ENCODE measurements around the gene RIPK1.
A peak's percentile ranks its signal among the peaks of the same experiment; 100 is the strongest.
"Not testable (repeated sequence)": the region's sequence is repeated elsewhere in the genome, so short reads cannot be mapped to it uniquely, and the experiment has no call there.

The RIPK1 gene

DNA sequence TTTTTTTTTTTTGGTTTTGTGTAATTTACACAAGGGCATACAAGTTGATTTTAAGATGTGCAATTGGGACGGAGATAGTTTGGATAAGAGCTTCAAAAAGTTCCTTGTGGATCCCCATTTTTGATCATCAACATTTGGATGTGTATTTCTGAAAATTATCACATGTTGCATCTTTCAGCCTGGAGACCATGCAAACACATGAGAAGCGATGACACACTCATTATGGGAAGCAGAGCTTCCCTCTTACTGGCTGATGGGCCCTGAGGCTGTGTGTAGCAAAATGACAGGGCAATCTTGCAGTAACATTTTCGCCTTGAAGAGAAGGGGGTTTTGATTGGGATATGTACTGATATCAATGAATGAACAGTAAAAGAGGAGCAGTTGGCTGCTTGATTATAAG, 22.0 kb upstream of the RIPK1 start:
- DNase-seq, result no peak

DNA sequence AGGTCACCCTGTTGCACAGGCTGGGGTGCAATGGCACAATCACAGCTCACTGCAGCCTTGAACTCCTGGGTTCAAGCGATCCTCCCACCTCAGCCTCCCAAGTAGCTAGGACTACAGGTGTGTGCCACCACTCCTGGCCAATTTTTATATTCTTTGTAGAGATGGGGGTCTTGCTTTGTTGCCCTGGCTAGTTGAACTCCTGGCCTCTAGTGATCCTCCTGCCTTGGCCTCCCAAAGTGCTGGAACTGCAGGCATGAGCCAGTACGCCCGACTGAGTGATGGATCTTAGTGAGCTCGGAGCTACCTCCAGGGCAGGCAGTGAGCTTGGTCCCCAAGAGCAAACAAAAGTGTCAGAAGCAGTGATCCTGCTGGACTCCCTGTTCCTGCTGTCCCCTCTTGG, 20.3 kb upstream of the RIPK1 start:
- DNase-seq, result not testable (repeated sequence)

GRCh38 chr6:3052481-3053230, 15.6 kb upstream of the RIPK1 start:
- DNase-seq, result no peak

- no peak for DNase-seq
Observed at GRCh38 chr6:3053231-3053508, 15.1 kb upstream of the RIPK1 start.

DNA sequence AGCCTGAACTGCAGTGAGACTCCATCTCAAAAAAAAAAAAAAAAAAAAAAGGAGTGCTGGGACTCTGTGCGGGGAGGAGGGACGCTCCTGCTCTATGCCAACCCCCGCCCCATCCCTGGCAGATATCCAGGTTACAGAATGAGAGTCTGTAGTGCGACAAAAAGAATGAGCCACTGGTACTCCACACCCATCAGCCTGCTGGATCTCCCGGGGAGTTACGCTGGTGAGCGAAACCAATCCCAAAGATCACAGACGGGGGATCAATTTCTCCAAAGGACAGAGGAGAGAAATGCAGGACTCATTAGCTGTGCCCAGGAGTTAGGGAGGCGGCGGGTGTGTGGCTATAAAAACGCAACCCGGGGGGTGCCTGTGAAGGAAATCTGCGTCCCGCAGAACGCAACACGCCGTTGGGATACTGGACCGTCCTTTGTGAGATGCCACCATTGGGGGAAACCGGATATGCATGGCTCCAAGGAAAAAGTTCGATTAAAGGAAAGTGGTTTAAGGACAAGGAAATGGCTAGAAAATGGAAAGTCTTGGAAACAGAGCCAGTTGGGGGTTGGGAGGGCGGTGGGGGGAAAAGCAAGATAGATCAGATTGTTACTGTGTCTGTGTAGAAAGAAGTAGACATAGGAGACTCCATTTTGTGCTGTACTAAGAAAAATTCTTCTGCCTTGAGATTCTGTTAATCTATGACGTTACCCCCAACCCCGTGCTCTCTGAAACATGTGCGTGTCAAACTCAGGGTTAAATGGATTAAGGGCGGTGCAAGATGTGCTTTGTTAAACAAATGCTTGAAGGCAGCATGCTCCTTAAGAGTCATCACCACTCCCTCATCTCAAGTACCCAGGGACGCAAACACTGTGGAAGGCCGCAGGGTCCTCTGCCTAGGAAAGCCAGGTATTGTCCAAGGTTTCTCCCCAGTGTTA, 13.8 kb upstream of the RIPK1 start:
- not testable (repeated sequence) for DNase-seq

DNA sequence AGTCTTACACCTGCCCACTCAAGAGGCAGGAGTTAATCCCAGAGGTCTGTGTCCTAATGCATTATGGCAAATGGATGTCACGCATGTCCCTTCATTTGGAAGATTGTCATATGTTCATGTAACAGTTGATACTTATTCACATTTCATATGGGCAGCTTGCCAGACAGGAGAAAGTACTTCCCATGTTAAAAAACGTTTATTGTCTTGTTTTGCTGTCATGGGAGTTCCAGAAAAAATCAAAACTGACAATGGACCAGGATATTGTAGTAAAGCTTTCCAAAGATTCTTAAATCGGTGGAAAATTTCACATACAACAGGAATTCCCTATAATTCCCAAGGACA, 13.2 kb upstream of the RIPK1 start:
- not testable (repeated sequence) for DNase-seq

- no peak for DNase-seq
Observed at GRCh38 chr6:3057063-3057770, 11.1 kb upstream of the RIPK1 start.

- no peak for DNase-seq
Observed at GRCh38 chr6:3058957-3059356, 9.3 kb upstream of the RIPK1 start.

DNA sequence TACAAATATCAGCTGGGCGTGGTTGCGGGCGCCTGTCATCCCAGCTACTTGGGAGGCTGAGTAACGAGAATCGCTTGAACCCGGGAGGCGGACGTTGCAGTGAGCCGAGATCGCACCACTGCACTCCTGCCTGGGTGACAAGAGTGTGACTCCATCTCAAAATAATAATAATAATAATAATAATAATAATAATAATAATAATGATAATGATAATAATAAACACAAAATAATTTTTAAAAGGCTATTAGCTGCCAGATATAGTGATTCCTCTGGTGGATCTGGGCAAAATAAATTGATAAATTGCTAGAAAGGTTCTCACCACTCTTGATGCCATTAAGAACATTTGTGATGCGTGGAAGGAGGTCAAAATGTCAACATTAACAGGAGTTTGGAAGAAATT, 8.2 kb upstream of the RIPK1 start:
- not testable (repeated sequence) for DNase-seq

GRCh38 chr6:3061501-3061941, 6.8 kb upstream of the RIPK1 start:
- peak; percentile 44 for DNase-seq

DNA sequence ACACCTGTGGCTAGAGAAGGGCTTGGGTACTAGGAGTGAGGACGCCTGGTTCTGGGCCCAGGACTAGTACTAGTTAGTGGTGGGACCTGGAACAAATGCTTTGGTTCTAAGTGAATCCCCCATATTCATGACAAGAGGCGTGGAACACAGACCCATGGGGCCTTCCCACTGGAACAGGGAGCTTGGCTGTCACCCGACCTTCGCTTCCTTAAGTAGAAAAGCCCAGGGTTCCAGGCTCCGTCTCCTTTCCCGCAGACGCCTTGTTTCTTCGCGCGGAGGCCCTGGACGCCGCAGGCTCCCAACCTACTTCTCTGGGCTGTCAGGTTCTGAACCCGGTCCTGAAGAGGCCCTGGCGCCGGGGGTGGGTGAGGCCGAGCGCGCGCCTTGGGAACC, 5.0 kb upstream of the RIPK1 start:
- DNase-seq, result not testable (repeated sequence)

DNA sequence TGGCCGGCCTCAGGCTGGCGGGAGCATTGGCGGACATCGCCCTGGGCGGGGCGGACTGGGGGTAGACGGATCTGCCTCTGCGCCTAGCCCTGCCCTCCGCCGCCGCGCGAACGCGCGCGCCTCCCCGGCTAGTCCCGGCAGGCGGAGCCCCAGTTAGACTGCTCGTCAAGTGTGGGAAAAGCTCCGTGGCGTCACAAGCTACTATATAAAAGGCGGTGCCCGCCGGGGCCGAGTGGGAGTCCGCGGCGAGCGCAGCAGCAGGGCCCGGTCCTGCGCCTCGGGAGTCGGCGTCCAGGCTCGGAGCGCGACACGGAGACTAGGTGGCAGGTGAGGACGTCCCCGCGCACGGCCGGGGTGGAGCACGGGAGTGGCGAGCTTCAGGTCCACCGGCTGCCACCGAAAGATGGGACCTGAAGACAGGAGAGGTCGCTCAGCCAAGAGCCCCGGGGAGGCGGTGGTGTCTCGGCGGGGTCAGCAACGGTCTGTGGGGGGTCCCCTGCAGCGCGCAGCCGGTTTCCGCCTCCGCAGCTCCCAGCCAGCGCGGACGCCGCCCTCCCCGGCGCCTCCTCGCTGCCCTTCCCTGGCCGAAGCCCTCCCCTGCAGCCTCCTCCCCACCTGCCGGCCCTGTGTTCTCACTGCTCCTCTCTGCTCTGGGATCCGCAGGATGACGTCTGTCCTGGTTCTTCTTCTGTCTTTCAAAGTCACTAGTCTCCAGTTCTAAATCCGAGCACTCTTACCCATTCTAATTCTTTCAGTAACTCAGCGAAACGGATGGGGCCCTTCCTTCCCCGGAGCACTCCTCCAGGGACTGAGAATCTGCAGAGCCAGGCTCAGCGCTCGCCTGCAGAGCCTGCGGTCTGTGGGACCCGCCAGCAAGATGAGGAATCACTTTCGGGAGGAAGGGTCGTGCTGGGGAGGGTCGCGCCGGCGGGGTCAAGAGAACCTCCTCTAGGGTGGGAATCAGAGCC, 4.3 kb upstream of the RIPK1 start:
- peak; percentile 93 for DNase-seq

- no peak for DNase-seq
Observed at GRCh38 chr6:3071568-3071967, 3.3 kb downstream of the RIPK1 start.

GRCh38 chr6:3072798-3073197, 4.5 kb downstream of the RIPK1 start:
- no peak for DNase-seq

DNA sequence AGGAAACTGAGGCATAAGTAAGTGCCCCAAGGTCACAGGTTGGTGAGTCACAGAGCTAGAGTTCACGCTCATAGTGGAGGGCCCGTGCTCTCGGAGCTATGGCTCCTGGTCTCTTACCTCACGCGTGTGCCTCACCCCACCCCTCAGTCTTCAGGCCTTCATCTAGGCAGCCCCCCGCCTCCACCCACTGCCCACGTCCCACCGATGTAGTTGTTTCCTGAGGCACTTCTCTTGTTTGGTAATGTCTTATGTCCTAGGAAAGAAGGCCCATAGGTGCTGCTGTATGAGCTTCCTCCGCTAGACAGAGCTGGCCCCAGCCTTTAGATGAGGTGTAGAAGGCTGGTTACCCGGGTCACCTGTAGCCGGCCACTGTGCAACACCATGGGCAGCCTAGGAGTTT, 5.1 kb downstream of the RIPK1 start:
- DNase-seq, result no peak

DNA sequence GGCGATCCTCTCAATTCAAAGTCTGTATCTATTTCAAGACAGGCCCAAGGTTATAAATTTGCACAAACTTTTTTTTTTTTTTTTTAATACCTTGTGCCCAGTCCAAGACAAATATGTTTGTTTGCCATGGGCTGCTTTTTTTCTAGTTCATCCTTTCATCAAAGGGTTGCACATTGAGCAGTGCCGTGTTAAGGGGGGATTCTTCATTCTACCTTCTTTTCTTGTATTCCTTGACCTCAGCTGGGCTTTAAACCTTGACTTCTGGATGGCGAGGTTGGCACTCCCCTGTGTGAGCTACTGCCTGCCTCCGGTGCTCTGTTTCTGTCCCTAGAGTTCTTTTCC, 7.4 kb downstream of the RIPK1 start:
- no peak for DNase-seq

DNA sequence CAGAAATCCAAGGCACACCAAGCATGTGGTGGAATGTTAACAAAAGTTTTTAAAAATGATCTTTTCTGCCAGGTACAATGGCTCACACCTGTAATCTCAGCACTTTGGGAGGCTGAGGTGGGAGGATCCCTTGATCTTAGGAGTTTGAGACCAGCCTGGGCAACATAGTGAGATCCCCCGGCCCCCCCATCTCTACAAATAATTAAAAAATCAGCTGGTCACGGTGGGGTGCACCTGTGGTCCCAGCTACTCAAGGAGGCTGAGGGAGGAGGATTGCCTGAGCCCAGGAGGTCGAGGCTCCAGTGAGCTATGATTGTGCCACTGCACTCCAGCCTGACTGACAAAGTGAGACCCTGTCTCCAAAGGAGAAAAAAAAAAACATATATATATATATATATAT, 8.0 kb downstream of the RIPK1 start:
- DNase-seq, result no peak

- DNase-seq, result no peak
Observed at GRCh38 chr6:3077430-3077829, 9.1 kb downstream of the RIPK1 start.

DNA sequence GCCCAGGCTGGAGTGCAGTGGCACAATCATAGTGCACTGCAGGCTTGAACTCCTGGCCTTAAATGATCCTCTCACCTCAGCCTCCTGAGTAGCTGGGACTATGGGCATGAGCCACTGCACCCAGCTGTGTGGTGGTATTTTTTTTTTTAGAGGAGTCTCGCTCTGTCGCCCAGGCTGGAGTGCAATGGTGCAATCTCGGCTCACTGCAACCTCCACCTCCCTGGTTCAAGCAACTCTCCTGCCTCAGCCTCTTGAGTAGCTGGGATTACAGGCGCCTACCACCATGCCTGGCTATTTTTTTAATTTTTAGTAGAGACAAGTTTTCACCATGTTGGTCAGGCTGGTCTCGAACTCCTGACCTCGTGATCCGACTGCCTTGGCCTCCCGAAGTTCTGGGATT, 10.7 kb downstream of the RIPK1 start:
- DNase-seq, result not testable (repeated sequence)

GRCh38 chr6:3079682-3080081, 11.4 kb downstream of the RIPK1 start:
- DNase-seq, result no peak

GRCh38 chr6:3081960-3082359, 13.7 kb downstream of the RIPK1 start:
- no peak for DNase-seq

GRCh38 chr6:3085074-3085473, 16.8 kb downstream of the RIPK1 start:
- no peak for DNase-seq

Measured in activated CD4-positive, alpha-beta T cell treated with anti-CD3 and anti-CD28 coated beads for 48 hours (primary cell).